ENCODE results near the gene DOCK3.
"Not testable (repeated sequence)": the region's sequence is repeated elsewhere in the genome, so short reads cannot be mapped to it uniquely, and the experiment has no call there.

The DOCK3 gene

GRCh38 chr3:51306093-51306492 lies 631.4 kb downstream of the DOCK3 start:
- no peak for DNase-seq (ENCODE audit: low read depth in 2 of 2)

GRCh38 chr3:51307458-51307857 lies 632.7 kb downstream of the DOCK3 start:
- no peak for DNase-seq (ENCODE audit: low read depth in 2 of 2)

GRCh38 chr3:51307945-51308607 lies 633.3 kb downstream of the DOCK3 start:
- DNase-seq (ENCODE audit: low read depth in 2 of 2), result not testable (repeated sequence)

GRCh38 chr3:51311055-51311454 lies 636.3 kb downstream of the DOCK3 start:
- DNase-seq (ENCODE audit: low read depth in 2 of 2), result no peak

GRCh38 chr3:51328206-51328605 lies 653.5 kb downstream of the DOCK3 start:
- no peak for DNase-seq (ENCODE audit: low read depth in 2 of 2)

- DNase-seq (ENCODE audit: low read depth in 2 of 2), result no peak
Observed at GRCh38 chr3:51330046-51330445, 655.3 kb downstream of the DOCK3 start.

GRCh38 chr3:51332156-51332555 lies 657.4 kb downstream of the DOCK3 start:
- no peak for DNase-seq (ENCODE audit: low read depth in 2 of 2)

GRCh38 chr3:51333021-51333420 lies 658.3 kb downstream of the DOCK3 start:
- no peak for DNase-seq (ENCODE audit: low read depth in 2 of 2)

GRCh38 chr3:51336261-51336660 lies 661.5 kb downstream of the DOCK3 start:
- no peak for DNase-seq (ENCODE audit: low read depth in 2 of 2)

GRCh38 chr3:51337666-51338065 lies 662.9 kb downstream of the DOCK3 start:
- DNase-seq (ENCODE audit: low read depth in 2 of 2), result no peak

GRCh38 chr3:51338632-51339031 lies 663.9 kb downstream of the DOCK3 start:
- DNase-seq (ENCODE audit: low read depth in 2 of 2), result no peak

- peak; percentile 84 for DNase-seq (ENCODE audit: low read depth in 2 of 2)
Observed at GRCh38 chr3:51340013-51340829, 665.5 kb downstream of the DOCK3 start.

GRCh38 chr3:51340989-51341636 lies 666.4 kb downstream of the DOCK3 start:
- no peak for DNase-seq (ENCODE audit: low read depth in 2 of 2)

- DNase-seq (ENCODE audit: low read depth in 2 of 2), result no peak
Observed at GRCh38 chr3:51343918-51344687, 669.4 kb downstream of the DOCK3 start.

GRCh38 chr3:51350751-51351150 lies 676.0 kb downstream of the DOCK3 start:
- DNase-seq (ENCODE audit: low read depth in 2 of 2), result no peak

- DNase-seq (ENCODE audit: low read depth in 2 of 2), result no peak
Observed at GRCh38 chr3:51353131-51353530, 678.4 kb downstream of the DOCK3 start.

- DNase-seq (ENCODE audit: low read depth in 2 of 2), result no peak
Observed at GRCh38 chr3:51353691-51354090, 679.0 kb downstream of the DOCK3 start.

GRCh38 chr3:51354172-51354571 lies 679.4 kb downstream of the DOCK3 start:
- no peak for DNase-seq (ENCODE audit: low read depth in 2 of 2)

- no peak for DNase-seq (ENCODE audit: low read depth in 2 of 2)
Observed at GRCh38 chr3:51354731-51355615, 680.2 kb downstream of the DOCK3 start.

- DNase-seq (ENCODE audit: low read depth in 2 of 2), result no peak
Observed at GRCh38 chr3:51355891-51356578, 681.3 kb downstream of the DOCK3 start.
